GM18526 (cell line): ENCODE data around the gene SLC3A2.

Experiments used
- POLR2A ChIP-seq: IDR thresholded peaks from 3 replicates; pipeline ENCODE4 v1.6.1; 2011; ENCODE audit not compliant: insufficient read length; ENCODE audit errors: extremely low read depth

The SLC3A2 gene

DNA sequence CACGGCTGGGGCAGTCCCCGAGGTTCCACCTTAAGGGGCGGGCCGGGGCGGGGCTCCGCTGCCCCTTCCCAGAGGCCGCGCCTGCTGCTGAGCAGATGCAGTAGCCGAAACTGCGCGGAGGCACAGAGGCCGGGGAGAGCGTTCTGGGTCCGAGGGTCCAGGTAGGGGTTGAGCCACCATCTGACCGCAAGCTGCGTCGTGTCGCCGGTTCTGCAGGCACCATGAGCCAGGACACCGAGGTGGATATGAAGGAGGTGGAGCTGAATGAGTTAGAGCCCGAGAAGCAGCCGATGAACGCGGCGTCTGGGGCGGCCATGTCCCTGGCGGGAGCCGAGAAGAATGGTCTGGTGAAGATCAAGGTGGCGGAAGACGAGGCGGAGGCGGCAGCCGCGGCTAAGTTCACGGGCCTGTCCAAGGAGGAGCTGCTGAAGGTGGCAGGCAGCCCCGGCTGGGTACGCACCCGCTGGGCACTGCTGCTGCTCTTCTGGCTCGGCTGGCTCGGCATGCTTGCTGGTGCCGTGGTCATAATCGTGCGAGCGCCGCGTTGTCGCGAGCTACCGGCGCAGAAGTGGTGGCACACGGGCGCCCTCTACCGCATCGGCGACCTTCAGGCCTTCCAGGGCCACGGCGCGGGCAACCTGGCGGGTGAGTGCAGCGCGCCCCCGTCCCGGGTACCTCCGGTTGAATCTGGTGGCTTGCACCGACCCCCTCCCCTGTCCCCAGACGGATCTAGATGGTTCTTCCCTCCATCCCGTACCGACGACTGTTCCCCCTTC, at the start of gene SLC3A2:
TSS of gene SLC3A2 (plus strand) at position 94 of the 776 bp plus-strand sequence. CDS start at position 222, 128 bp downstream.
- TF ChIP-seq POLR2A: peak; percentile 99

GRCh38 chr11:62830904-62831519, 49.7 kb upstream of the SLC3A2 start:
- no peak for TF ChIP-seq POLR2A

- TF ChIP-seq POLR2A: peak; percentile 71
Observed at GRCh38 chr11:62831520-62832335, 49.0 kb upstream of the SLC3A2 start, which contains the start of gene STX5. Gene STX5 (minus strand): TSS chr11:62832051. CDS start chr11:62831243, 808 bp downstream.

- no peak for TF ChIP-seq POLR2A
Observed at GRCh38 chr11:62832336-62833234, 48.1 kb upstream of the SLC3A2 start, which contains the start of gene TEX54. Gene TEX54 (minus strand): TSS chr11:62832841.

- TF ChIP-seq POLR2A: no peak
Observed at GRCh38 chr11:62835336-62835735, 45.4 kb upstream of the SLC3A2 start.

DNA sequence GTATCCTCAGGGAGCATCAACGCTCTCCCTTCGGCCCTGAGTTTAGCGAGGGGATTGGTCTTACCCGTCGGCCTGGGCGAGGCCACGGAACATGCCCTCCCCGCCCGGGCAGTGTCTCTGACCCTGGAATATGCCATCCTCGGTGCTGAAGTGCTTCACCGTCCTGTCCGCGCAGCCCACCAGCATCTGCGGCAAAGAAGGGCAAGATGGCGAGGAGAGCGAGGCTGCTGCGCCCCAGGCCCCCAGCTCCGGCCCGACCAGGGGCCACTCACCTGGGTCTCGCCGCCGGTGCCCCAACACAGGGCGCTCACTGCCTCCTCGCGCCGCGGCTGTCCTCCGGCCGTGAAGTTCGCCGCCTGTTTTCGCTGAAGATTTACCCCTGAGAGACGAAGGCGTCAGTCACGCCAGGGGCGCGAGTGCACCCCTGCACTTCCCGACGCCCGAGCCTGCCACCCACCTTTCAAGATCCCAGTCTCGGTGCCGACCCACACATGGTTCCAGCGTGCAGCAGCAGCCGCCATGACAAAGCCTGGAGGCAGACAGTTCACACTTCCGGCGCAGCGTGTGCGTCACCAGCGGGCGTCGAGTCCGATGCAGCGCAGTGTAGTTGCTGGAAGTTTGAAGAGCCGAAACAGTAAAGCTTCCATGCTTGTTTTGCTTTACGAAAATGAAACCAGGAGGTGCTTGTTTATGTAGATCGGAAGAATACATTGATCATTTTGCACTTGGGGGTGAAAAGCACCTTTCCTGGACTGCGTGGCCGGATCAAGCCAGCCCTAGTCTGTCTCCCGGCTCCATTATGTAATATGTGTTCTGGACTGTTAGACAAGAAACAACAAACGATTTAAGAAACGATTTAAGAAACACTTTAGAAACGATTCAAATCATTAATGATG, 41.4 kb upstream of the SLC3A2 start, which contains the start of gene WDR74:
TSS of gene WDR74 (minus strand) at position 541 of the 896 bp plus-strand sequence. CDS start at position 521, 20 bp downstream.
- TF ChIP-seq POLR2A: peak; percentile 92

- TF ChIP-seq POLR2A: peak; percentile 99
Observed at GRCh38 chr11:62841361-62842170, 39.1 kb upstream of the SLC3A2 start.

- no peak for TF ChIP-seq POLR2A
Observed at GRCh38 chr11:62842171-62842741, 38.4 kb upstream of the SLC3A2 start.

DNA sequence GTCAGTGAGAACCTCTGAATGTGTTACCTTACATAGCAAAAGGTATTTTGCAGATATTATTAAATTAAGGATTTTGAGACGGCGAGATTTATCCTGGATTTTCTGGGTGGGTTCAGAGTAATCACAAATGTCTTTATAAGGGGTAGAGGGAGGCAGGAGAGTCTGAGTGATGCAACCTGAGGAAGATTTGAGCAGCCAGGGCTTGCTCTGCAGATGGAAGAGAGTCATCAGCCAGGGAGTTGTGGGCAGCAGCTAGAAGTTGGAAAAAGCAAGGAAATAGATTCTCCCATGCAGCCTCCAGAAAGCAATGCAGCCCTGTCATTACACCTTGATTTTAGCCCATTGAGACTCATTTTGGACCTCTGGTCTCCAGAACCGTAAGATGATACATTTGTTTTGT, 37.2 kb upstream of the SLC3A2 start:
- TF ChIP-seq POLR2A: no peak

DNA sequence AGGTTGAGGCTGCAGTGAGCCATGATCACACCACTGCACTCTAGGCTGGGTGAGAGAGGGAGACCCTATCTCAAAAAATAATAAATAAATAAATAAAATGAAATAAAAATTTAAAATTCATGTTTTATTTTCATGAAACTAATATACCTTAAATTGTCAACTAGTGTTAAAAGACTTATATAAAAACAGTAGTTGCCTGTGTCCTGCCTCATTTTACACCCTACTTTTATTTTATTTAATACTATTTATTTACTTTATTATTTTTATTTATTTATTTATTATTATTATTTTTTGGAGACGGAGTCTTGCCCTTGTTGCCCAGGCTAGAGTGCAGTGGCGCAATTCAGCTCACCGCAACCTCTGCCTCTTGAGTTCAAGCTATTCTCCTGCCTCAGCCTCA, 36.5 kb upstream of the SLC3A2 start:
- TF ChIP-seq POLR2A: no peak

DNA sequence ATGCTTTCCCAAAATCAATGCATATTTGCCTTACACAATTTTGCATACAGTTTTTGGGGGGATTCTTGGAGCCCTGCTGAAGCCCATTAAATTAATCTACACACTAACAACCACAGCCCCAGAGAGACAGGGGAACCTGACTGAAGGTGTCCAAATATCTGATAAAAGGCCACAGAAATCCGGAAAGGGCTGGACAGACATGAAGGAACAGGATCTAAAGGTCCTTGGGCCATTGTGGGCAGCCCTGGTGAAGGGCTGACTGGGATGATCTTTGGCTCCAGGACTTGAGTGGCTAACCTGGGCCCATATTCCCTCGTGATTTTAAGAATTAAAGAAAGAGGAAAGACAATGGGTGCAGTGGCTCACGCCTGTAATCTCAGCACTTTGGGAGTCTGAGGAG, 34.5 kb upstream of the SLC3A2 start:
- TF ChIP-seq POLR2A: no peak

DNA sequence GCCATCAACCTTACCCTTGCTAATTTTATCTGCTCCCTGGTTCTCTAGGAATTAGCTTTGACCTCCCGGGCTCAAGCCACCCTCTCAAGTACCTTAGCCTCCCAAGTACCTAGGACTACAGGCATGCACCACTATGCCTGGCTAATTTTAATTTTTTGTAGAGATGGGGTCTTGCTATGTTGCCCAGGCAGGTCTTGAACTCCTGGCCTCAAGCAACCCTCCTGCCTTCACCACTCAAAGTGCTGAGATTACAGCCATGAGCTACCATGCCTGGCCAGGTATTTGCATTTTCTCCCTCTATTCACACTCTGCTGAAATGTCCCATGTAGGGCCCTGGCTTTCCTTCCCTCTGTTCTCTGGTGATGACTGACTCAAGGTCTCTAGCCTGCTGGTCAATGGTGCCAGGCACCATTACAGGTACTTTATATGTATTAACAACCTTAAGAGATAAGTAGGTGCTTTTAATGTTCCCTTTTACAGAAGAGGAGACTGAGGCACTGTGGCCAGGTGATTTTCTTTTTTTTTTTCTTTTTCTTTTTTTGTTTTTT, 32.9 kb upstream of the SLC3A2 start:
- no peak for TF ChIP-seq POLR2A
